Keratinocyte (primary cell): Measurements from ENCODE around the gene SCGB1A1. TPM values are rescaled to one million over a fixed set of nuclear protein-coding genes. Genes with fewer than 3 reads are reported as not detected.
"Not testable (repeated sequence)": the region's sequence is repeated elsewhere in the genome, so short reads cannot be mapped to it uniquely, and the experiment has no call there.

Source experiments
- DNase-seq: peaks from one replicate; pipeline ENCODE4 v3.0.0-alpha.2; 2011; ENCODE audit warnings: low read depth, missing footprints, low spot score
- FAIRE-seq: peaks from 2 replicates; lab custom pipeline; 2011; peaks lifted over from hg19 to GRCh38; lab: Jason Lieb, UNC
- H2AFZ ChIP-seq: 2 replicates; pipeline ENCODE4 v1.6.0; 2012; ENCODE audit warnings: low read length, control low read depth, inconsistent platforms; ENCODE audit not compliant: control insufficient read depth
- H3K27ac ChIP-seq: 2 replicates; pipeline ENCODE4 v1.5.1; 2011; ENCODE audit warnings: low read length; ENCODE audit not compliant: control insufficient read depth, insufficient read depth
- H3K27me3 ChIP-seq: 3 replicates; pipeline ENCODE4 v1.6.0; 2011; ENCODE audit warnings: low read length; ENCODE audit not compliant: control insufficient read depth, insufficient read depth; ENCODE audit errors: extremely low read depth
- H3K36me3 ChIP-seq, 2 experiments: 2 replicates in 1 of 2; 3 replicates in 1 of 2; pipeline ENCODE4 v1.5.1; 2011; ENCODE audit warnings: low read length in 2 of 2, mild to moderate bottlenecking in 1 of 2; ENCODE audit not compliant: control insufficient read depth in 2 of 2, insufficient read depth in 2 of 2; ENCODE audit errors: extremely low read depth in 1 of 2
- H3K4me1 ChIP-seq: 3 replicates; pipeline ENCODE4 v1.5.1; 2011; ENCODE audit warnings: low read length; ENCODE audit not compliant: control insufficient read depth, insufficient read depth; ENCODE audit errors: extremely low read depth
- H3K4me2 ChIP-seq: 3 replicates; pipeline ENCODE4 v1.6.0; 2011; ENCODE audit warnings: low read depth, low read length; ENCODE audit not compliant: control insufficient read depth, insufficient read depth; ENCODE audit errors: extremely low read depth
- H3K4me3 ChIP-seq, 3 experiments: fragments of 200-600 bp in 1 of 3; sonication (generic) in 1 of 3; 2 replicates in 2 of 3; 3 replicates in 1 of 3; pipeline ENCODE4 v1.5.1; 2011 to 2016; ENCODE audit warnings: low read length in 3 of 3, mild to moderate bottlenecking in 3 of 3, control low read depth in 2 of 3, inconsistent platforms in 1 of 3, low read depth in 1 of 3, mixed read lengths in 1 of 3, mixed run types in 1 of 3, moderate library complexity in 1 of 3; ENCODE audit not compliant: control insufficient read depth in 2 of 3, insufficient read depth in 2 of 3; ENCODE audit errors: extremely low read depth in 1 of 3
- H3K79me2 ChIP-seq: 2 replicates; pipeline ENCODE4 v1.6.0; 2012; ENCODE audit warnings: low read length; ENCODE audit not compliant: control insufficient read depth, insufficient read depth
- H3K9ac ChIP-seq: 3 replicates; pipeline ENCODE4 v1.6.0; 2011; ENCODE audit warnings: low read length; ENCODE audit not compliant: control insufficient read depth, insufficient read depth; ENCODE audit errors: extremely low read depth
- H3K9me1 ChIP-seq: 3 replicates; pipeline ENCODE4 v1.6.0; 2011; ENCODE audit warnings: low read length; ENCODE audit not compliant: control insufficient read depth, insufficient read depth; ENCODE audit errors: extremely low read depth
- H3K9me3 ChIP-seq: 2 replicates; pipeline ENCODE4 v1.5.1; 2012; ENCODE audit warnings: low read depth, low read length; ENCODE audit not compliant: control insufficient read depth
- H4K20me1 ChIP-seq: 3 replicates; pipeline ENCODE4 v1.6.0; 2011; ENCODE audit warnings: low read length; ENCODE audit not compliant: control insufficient read depth, insufficient read depth; ENCODE audit errors: extremely low read depth
- CTCF ChIP-seq, 3 experiments: IDR thresholded peaks in 1 of 3; conservative IDR thresholded peaks in 1 of 3; optimal IDR thresholded peaks in 1 of 3; 2 replicates in 2 of 3; 3 replicates in 1 of 3; pipeline versions ENCODE3 to v1.5.1; 2011; ENCODE audit warnings: low read length in 3 of 3, mild to moderate bottlenecking in 3 of 3, moderate library complexity in 2 of 3, control low read depth in 1 of 3, inconsistent platforms in 1 of 3; ENCODE audit not compliant: insufficient read depth in 2 of 3; ENCODE audit errors: extremely low read depth in 1 of 3
- EZH2 ChIP-seq: IDR thresholded peaks from one replicate; pipeline ENCODE4 v1.6.1; 2012; ENCODE audit warnings: inconsistent platforms, mild to moderate bottlenecking, low read length, moderate library complexity
- dilution Hi-C: fragments of 300-500 bp; cut with MboI; formaldehyde crosslinking; loops from one replicate; pipeline ENCODE4 v1.7.0; 2020; ENCODE audit warnings: low sequenced_read_pairs; ENCODE audit not compliant: extremely low pct_ligation_motif_present
- polyA plus RNA-seq, 5 experiments: library from polyadenylated mRNA; depleted of rRNA in 3 of 5; stranded (reverse) in 3 of 5; stranded (forward) in 1 of 5; unstranded in 1 of 5; fragments of >200 nt; gene quantifications; 1 replicate in 1 of 5; 2 replicates in 3 of 5; 3 replicates in 1 of 5; pipeline versions ENCODE4 v1.2.1 to v1.2.3, GENCODE V29; 2011 to 2012; ENCODE audit warnings: missing spikeins in 2 of 5, low read depth in 1 of 5, low replicate concordance in 1 of 5

The SCGB1A1 gene
- polyA plus RNA-seq, 1 donor (not counting 4 experiments of a cell fraction or from before 2014, with no cell fraction given): not detected

GRCh38 chr11:62374801-62375200 is 44.0 kb upstream of the SCGB1A1 start:
- TF ChIP-seq EZH2 (no peak), CTCF (optimal IDR thresholded peaks at IDR 0.05 in 1 of 3, IDR thresholded peaks at IDR 0.05 in 1 of 3, conservative IDR thresholded peaks at IDR 0.05 in 1 of 3; ENCODE audit: extremely low read depth in 1 of 3, insufficient read depth in 2 of 3, low read length in 3 of 3) (no peak)
- DNase-seq (no peak), FAIRE-seq (no peak)
- Histone ChIP-seq H3K36me3 (no peaks in the 10 kb centered on the region), H3K4me3 (no peak overlapping the region), H3K79me2 (no peaks in the 10 kb centered on the region), H3K27me3 (no peaks in the 10 kb centered on the region), H2AFZ (no peak overlapping the region), H3K9ac (no peak overlapping the region), H3K9me1 (no peaks in the 10 kb centered on the region), H3K4me2 (no peak overlapping the region), H4K20me1 (no peaks in the 10 kb centered on the region), H3K4me1 (no peaks in the 10 kb centered on the region), H3K9me3 (no peaks in the 10 kb centered on the region), H3K27ac (no peak overlapping the region)
- dilution Hi-C loops: no loop called here

GRCh38 chr11:62378459-62379063 is 40.3 kb upstream of the SCGB1A1 start:
- H3K79me2 ChIP-seq, H3K4me1 ChIP-seq, H3K9me3 ChIP-seq, dilution Hi-C loops, H3K9me1 ChIP-seq, H3K9ac ChIP-seq, H3K36me3 ChIP-seq, H4K20me1 ChIP-seq, DNase-seq, FAIRE-seq, H2AFZ ChIP-seq, H3K27ac ChIP-seq, H3K4me3 ChIP-seq, H3K27me3 ChIP-seq, H3K4me2 ChIP-seq: not testable (repeated sequence)
- TF ChIP-seq CTCF (optimal IDR thresholded peaks at IDR 0.05 in 1 of 3, IDR thresholded peaks at IDR 0.05 in 1 of 3, conservative IDR thresholded peaks at IDR 0.05 in 1 of 3; ENCODE audit: extremely low read depth in 1 of 3, insufficient read depth in 2 of 3, low read length in 3 of 3): peak in 2 of 3 experiments; percentile 3 to 6

GRCh38 chr11:62379586-62379985 is 39.2 kb upstream of the SCGB1A1 start:
- FAIRE-seq, H3K9me1 ChIP-seq, H3K36me3 ChIP-seq, H3K4me3 ChIP-seq, H3K9me3 ChIP-seq, H3K4me1 ChIP-seq, H3K27ac ChIP-seq, H3K4me2 ChIP-seq, DNase-seq, H3K27me3 ChIP-seq, H2AFZ ChIP-seq, dilution Hi-C loops, H3K9ac ChIP-seq, H3K79me2 ChIP-seq, H4K20me1 ChIP-seq: not testable (repeated sequence)
